ENCODE data around the gene TUFT1. TPM values are rescaled to one million over a fixed set of nuclear protein-coding genes. Genes with fewer than 3 reads are reported as not detected.

Gene TUFT1
- total RNA-seq, 1 donor from 2014 or later: 16.0 TPM

GRCh38 chr1:151523326-151523725 is 16.8 kb upstream of the TUFT1 start:
- H3K9me3 ChIP-seq: no peaks in the 10 kb centered on the region
- intact Hi-C loops (cut with DNase I): no loop called here
- no peak for DNase-seq (ENCODE audit: extremely low spot score in 2 of 2)
- H3K36me3 ChIP-seq: no peaks in the 10 kb centered on the region
- TF ChIP-seq POLR2A (IDR thresholded peaks at IDR 0.05): no peak
- TF ChIP-seq POLR2AphosphoS5 (IDR thresholded peaks at IDR 0.05; ENCODE audit: insufficient read depth in 1 of 2, low read depth in 1 of 2): no peak
- TF ChIP-seq CTCF (IDR thresholded peaks at IDR 0.05): no peak
- no peaks in the 10 kb centered on the region for H3K27me3 ChIP-seq
- no peaks in the 10 kb centered on the region for H3K4me1 ChIP-seq
- no peak overlapping the region for H3K4me3 ChIP-seq
- no peak overlapping the region for H3K27ac ChIP-seq

GRCh38 chr1:151524736-151525135 is 15.4 kb upstream of the TUFT1 start:
- Histone ChIP-seq H3K4me3 (no peak overlapping the region), H3K36me3 (no peaks in the 10 kb centered on the region)

GRCh38 chr1:151526735-151527525 is 13.2 kb upstream of the TUFT1 start:
- intact Hi-C loops (cut with DNase I): no loop called here
- no peaks in the 10 kb centered on the region for H3K36me3 ChIP-seq
- H3K27ac ChIP-seq: no peak overlapping the region
- TF ChIP-seq CTCF (IDR thresholded peaks at IDR 0.05) (no peak), POLR2A (IDR thresholded peaks at IDR 0.05) (no peak), POLR2AphosphoS5 (IDR thresholded peaks at IDR 0.05; ENCODE audit: insufficient read depth in 1 of 2, low read depth in 1 of 2) (no peak)
- DNase-seq (ENCODE audit: extremely low spot score in 2 of 2): no peak
- H3K4me3 ChIP-seq: no peak overlapping the region
- no peaks in the 10 kb centered on the region for H3K4me1 ChIP-seq
- H3K27me3 ChIP-seq: no peaks in the 10 kb centered on the region
- H3K9me3 ChIP-seq: no peaks in the 10 kb centered on the region

More at GRCh38 chr1:151524736-151525135, 15.4 kb upstream of the TUFT1 start:
- Histone ChIP-seq H3K4me1 (no peaks in the 10 kb centered on the region), H3K9me3 (no peaks in the 10 kb centered on the region), H3K27ac (no peak overlapping the region), H3K27me3 (no peaks in the 10 kb centered on the region)
- intact Hi-C loops (cut with DNase I): no loop called here
- TF ChIP-seq CTCF (IDR thresholded peaks at IDR 0.05) (no peak), POLR2A (IDR thresholded peaks at IDR 0.05) (no peak), POLR2AphosphoS5 (IDR thresholded peaks at IDR 0.05; ENCODE audit: insufficient read depth in 1 of 2, low read depth in 1 of 2) (no peak)
- DNase-seq (ENCODE audit: extremely low spot score in 2 of 2): no peak

- Histone ChIP-seq H3K27ac (no peak overlapping the region), H3K27me3 (no peaks in the 10 kb centered on the region), H3K36me3 (no peaks in the 10 kb centered on the region), H3K4me3 (no peak overlapping the region), H3K4me1 (no peaks in the 10 kb centered on the region), H3K9me3 (no peaks in the 10 kb centered on the region)
- DNase-seq (ENCODE audit: extremely low spot score in 2 of 2): no peak
- intact Hi-C loops (cut with DNase I): no loop called here
- TF ChIP-seq POLR2A (IDR thresholded peaks at IDR 0.05): no peak
- no peak for TF ChIP-seq POLR2AphosphoS5 (IDR thresholded peaks at IDR 0.05; ENCODE audit: insufficient read depth in 1 of 2, low read depth in 1 of 2)
- no peak for TF ChIP-seq CTCF (IDR thresholded peaks at IDR 0.05)
Observed at GRCh38 chr1:151529211-151529702, 10.9 kb upstream of the TUFT1 start.

- Histone ChIP-seq H3K27me3 (no peaks in the 10 kb centered on the region), H3K9me3 (no peaks in the 10 kb centered on the region), H3K27ac (no peak overlapping the region), H3K36me3 (no peaks in the 10 kb centered on the region), H3K4me1 (no peaks in the 10 kb centered on the region), H3K4me3 (no peak overlapping the region)
- DNase-seq (ENCODE audit: extremely low spot score in 2 of 2): no peak
- TF ChIP-seq POLR2A (IDR thresholded peaks at IDR 0.05): no peak
- no peak for TF ChIP-seq CTCF (IDR thresholded peaks at IDR 0.05)
- intact Hi-C loops (cut with DNase I): loop anchor here (10.0 kb wide), 1 partner anchor 205 kb away; no protein-coding TSS in a partner anchor
Observed at GRCh38 chr1:151529781-151530180, 10.3 kb upstream of the TUFT1 start.

Measured in vagina (tissue), 2 donors.